HG03439 (cell line): ENCODE measurements around the gene EOLA1.
A peak's percentile ranks its signal among the peaks of the same experiment; 100 is the strongest.
"Not testable (repeated sequence)": the region's sequence is repeated elsewhere in the genome, so short reads cannot be mapped to it uniquely, and the experiment has no call there.

ENCODE experiments used
- ATAC-seq: cut with Tn5 transposase; IDR thresholded peaks from one replicate; pipeline ENCODE4 v1.9.1; 2021; ENCODE audit warnings: mild to moderate bottlenecking, moderate library complexity; ENCODE audit not compliant: unreplicated experiment

EOLA1 gene

GRCh38 chrX:149513825-149514428, 26.9 kb upstream of the EOLA1 start:
- ATAC-seq: no peak

GRCh38 chrX:149515954-149516602, 24.7 kb upstream of the EOLA1 start:
- ATAC-seq: no peak

- ATAC-seq: no peak
Measured at GRCh38 chrX:149516604-149517003, 24.2 kb upstream of the EOLA1 start.

- no peak for ATAC-seq
Measured at GRCh38 chrX:149517308-149517707, 23.5 kb upstream of the EOLA1 start.

GRCh38 chrX:149518236-149518635, 22.6 kb upstream of the EOLA1 start:
- ATAC-seq: no peak

- not testable (repeated sequence) for ATAC-seq
Measured at GRCh38 chrX:149520636-149521277, 20.1 kb upstream of the EOLA1 start.

GRCh38 chrX:149521438-149521837, 19.4 kb upstream of the EOLA1 start:
- no peak for ATAC-seq

GRCh38 chrX:149522916-149523315, 17.9 kb upstream of the EOLA1 start:
- ATAC-seq: no peak

- peak; percentile 94 for ATAC-seq
Measured at GRCh38 chrX:149525389-149525788, 15.4 kb upstream of the EOLA1 start.

- peak; percentile 62 for ATAC-seq
Measured at GRCh38 chrX:149525903-149526302, 14.9 kb upstream of the EOLA1 start.

GRCh38 chrX:149526318-149527033, 14.3 kb upstream of the EOLA1 start:
- not testable (repeated sequence) for ATAC-seq

- no peak for ATAC-seq
Measured at GRCh38 chrX:149527705-149528104, 13.1 kb upstream of the EOLA1 start.

GRCh38 chrX:149528381-149528780, 12.4 kb upstream of the EOLA1 start:
- no peak for ATAC-seq

- ATAC-seq: peak; percentile 65
Measured at GRCh38 chrX:149531599-149531998, 9.2 kb upstream of the EOLA1 start.

- not testable (repeated sequence) for ATAC-seq
Measured at GRCh38 chrX:149532868-149533267, 7.9 kb upstream of the EOLA1 start.

- not testable (repeated sequence) for ATAC-seq
Measured at GRCh38 chrX:149533999-149534398, 6.8 kb upstream of the EOLA1 start.

- ATAC-seq: not testable (repeated sequence)
Measured at GRCh38 chrX:149534926-149535602, 5.7 kb upstream of the EOLA1 start.

GRCh38 chrX:149537474-149537873, 3.3 kb upstream of the EOLA1 start:
- ATAC-seq: not testable (repeated sequence)

- ATAC-seq: peak; percentile 43
Measured at GRCh38 chrX:149539283-149540130, 1.3 kb upstream of the EOLA1 start.

- no peak for ATAC-seq
Measured at GRCh38 chrX:149540131-149540620, 636 bp upstream of the EOLA1 start.
